HG02840 (cell line): Measurements from ENCODE around the gene PKIB.

ENCODE experiments used
- ATAC-seq: cut with Tn5 transposase; IDR thresholded peaks from one replicate; pipeline ENCODE4 v1.9.1; 2021; ENCODE audit warnings: mild to moderate bottlenecking, moderate library complexity, moderate number of reproducible peaks; ENCODE audit not compliant: unreplicated experiment, low FRiP score

Gene PKIB

DNA sequence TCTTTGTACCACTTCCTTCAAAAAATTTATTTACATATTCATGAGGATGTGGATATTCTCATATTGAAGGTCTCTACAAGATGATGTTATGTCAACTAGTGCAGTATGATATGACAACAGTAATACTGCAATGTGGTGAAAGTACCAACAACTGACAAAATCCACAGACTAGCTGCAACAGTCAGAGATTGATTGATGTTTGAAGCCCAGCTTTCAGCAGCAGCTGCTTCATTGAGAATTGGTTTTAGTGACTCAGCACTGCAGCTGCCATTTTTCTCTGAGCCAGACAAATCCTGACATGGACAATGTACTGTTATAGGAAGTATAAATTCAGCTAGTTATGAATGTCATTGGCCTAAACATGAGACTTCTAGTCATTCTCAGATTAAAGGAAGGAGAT, 53.8 kb downstream of the PKIB start:
- no peak for ATAC-seq

DNA sequence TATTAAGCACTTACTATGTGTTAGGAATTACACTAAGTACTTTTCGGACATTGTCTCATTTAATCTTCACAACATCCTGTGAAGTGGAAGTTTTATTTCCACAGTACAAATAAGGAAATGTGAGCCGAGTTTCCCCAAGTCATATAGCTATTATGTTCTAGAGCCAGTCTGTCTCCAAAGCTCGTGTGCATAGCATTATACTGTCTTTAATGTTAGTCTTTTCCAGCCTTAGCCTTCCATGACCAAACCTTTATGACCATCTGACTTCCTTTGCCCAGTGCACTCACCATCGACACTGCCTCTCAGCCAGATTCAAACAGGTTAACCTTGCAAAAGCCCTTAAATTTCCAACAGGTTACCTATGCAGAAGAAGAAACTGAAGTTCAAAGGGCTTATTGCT, 55.7 kb downstream of the PKIB start:
- no peak for ATAC-seq

DNA sequence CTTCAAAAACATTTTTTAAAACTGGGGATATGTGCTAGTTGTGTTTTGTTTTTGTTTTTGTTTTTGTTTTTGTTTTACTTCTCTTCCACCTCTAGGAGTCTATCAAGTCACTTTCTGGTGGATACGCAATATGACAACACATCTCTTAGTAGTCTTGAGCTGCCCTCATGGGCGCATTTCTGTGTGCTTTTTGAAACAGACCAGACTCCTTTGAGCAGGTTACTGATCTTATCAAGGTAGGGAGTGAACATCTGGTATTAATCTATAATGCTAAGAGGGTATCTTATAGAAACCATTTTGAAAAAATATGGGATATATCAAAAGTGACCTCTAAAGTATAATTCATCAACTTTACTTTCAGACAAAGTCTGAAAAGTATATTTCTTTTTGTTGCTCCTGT, 56.2 kb downstream of the PKIB start:
- no peak for ATAC-seq

DNA sequence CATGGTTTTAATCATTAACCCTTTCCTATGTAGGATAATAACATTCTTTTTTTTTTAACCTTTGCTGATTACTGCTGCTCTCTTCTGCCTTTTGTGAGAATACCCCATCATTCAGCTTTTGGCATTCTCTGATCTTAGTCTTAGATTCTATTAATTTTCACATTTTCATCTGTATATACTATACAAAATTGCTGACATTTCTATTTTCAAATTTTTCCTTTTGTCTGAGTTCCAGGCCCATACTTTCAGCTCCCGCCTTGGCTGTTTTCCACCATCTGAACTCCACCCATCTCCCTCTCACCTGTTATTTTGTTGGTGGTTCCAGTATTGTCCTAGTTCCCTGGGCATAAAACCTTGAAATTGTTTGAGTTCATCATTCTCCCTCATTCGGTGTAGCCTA, 59.2 kb downstream of the PKIB start:
- no peak for ATAC-seq

DNA sequence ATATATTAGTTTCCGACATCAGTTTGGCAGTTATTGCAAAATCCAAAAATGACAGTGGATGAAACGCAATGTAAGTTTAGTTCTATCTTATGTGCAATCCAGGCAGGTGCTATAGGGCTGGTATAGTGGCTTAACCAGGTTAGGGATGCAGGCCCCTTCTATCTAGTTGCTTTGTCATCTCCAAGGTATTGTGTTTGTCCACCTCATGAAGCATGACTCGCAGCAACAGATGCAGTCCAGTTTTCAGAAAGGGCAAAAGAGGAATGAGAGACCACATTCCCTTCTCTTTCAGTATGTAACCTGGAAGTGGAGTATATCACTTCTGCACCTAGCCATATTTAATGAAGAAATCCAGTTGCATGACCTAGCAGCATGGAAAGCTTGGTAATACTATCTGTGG, 59.7 kb downstream of the PKIB start:
- no peak for ATAC-seq

DNA sequence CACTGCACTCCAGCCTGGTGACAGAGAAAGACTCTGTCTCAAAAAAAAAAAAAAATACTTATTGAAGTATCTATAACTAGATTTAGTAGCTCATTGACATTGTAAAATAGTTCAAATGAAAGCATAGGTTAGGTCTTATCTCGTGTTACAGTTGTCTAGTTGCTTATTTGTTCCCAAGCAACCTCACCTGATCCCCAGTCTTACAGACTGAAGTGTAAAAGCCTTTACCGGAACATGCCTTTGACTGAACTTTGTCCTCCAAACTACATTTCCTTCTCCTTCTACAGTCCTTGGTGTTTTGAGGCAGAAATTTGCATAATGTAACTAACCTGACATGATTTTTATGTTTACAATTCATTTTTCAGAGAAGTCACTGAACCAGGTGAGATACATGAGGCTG, 61.0 kb downstream of the PKIB start:
- no peak for ATAC-seq

DNA sequence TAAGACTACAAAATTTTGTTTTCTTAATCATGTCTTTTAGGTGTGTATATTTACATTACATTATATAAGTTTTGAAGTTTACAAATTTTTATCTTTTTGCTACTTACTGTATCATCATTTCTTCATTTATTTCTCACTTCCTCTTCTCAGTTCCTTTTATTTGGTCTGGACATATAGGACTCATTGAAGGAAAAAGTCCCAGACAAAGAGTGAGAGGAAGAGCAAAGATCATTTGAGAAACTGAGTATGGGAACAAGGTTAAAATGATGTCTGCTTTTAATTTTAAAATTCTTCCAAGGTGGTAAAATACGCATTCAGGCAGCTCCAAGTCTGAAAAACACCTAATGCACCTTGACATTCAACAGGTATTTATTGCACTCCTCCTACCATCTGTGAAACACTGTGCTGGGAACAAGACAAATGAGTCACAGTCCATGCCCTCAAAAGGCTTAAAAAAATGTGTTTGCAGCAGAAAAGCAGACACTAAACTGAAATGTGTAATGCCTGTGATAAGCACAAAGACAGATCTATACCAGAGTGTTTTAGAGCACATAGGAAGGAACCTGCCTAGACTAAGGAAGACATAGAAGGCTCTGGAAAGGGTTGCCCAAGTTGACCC, 63.2 kb downstream of the PKIB start:
- ATAC-seq, result no peak

DNA sequence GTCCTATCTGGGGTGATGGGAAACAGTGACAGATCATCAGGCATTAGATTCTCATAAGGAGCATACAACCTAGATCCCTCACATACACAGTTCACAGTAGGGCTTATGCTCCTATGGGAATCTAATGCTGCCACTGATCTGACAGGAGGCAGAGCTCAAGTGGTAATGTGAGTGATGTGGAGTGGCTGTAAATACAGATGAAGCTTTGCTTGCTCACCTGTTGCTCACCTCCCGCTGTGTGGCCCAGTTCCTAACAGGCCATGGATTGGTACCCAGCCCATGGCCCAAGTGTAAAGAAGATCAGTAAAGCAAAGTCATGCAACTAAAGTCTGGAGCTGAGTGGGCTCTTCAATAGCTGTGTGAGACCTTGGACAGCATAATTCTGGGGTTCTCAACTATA, 65.9 kb downstream of the PKIB start:
- no peak for ATAC-seq

DNA sequence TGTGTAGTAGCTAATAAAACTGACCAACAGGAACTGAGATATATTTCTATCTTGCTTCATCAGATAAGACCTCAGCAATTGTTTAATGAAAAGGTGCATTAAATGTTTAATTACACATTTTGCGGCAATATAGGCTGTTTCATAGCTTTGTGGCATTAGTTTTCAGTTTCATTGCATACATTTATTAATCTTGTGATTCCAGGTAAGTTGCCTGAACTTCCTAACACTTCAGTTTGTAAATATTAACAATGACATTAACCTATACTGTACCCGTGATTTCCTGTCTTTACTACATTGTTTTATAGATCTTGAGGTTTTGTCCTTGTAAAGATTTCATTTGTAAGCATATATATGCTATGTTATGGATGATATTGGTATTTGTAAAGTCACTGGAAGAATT, 66.5 kb downstream of the PKIB start:
- ATAC-seq, result no peak

DNA sequence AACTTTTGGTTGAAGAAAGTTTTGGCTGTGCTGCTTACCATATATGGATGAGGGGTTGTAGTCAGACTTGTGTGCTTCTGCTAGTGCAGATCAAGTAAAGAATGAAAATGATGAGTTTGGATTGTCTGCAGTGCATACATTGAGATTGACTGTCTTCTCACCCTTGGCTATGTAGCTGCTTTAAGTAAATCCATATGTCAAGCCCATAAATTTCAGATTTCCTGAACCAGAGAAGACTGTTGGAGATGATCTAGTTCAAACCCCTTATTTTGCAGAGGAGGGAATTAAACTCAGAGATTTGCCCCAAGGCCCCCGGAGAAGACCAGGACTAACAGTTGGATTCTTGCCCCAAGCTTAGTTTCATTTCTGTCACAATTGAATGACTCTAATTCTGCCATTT, 67.2 kb downstream of the PKIB start:
- ATAC-seq, result no peak

DNA sequence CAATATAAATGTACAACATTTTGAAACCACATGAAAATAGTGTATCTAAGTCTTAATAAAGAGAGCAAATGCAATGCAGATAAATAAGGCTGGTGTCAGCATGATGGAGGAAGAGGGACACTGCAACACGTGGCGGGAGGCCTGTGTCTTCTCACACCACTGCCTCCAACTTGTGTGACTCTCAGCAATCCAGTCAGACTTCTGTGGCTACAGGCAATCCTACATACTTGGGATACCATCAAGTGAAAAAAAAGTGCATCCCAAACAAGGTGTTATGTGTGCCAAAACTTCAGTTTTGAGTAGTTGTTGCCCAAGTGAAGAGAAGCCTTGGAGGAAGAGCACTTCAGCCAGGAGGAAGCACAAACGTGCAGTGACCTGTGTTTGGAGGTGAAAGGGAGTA, 68.6 kb downstream of the PKIB start:
- no peak for ATAC-seq

DNA sequence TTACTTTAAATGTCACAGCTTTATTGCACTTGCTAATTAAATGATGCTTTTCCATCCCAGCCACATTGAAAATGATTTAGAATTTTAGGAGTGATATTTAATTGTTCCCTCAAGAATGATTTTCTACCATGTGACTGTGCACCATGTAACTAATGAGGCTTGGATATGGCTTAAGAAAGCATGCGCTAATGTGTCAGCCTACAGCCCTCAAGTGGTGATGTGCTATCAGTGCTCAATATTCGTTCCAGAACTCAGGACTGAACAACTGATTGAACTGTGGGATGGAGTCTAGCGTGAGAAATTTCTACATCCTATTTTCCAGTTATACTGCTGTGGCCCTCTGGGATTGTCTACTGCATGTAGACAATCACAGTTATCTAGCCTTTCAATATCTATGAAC, 71.5 kb downstream of the PKIB start:
- ATAC-seq, result no peak

DNA sequence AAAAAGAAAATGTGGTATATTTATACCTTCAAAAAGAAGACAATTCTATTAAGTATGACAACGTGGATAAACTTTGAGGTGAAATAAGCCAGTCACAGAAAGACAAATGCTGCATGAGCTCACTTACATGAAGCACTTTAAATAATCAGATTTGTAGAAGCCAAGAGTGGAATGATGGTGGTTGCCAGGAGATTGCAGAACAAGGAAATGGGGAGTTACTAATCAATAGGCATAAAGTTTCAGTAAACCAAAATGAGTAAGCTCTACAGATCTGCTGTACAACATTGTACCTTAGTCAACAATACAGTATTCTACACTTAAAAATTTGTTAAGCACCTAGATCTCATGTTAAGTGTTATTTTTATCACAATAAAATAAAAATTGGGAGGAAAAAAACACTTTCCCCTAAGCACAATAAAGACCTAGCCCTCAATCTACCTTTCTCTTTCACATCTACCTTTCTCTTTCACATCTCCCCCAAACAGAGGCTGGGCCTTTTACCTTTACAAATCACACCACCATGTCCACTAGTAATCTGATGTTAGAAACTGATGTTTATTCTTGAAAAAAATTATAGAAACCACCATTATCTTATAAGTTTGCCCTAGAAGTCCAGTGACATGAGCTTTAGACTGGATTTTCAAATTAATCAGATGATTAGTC, 73.9 kb downstream of the PKIB start:
- ATAC-seq, result no peak

DNA sequence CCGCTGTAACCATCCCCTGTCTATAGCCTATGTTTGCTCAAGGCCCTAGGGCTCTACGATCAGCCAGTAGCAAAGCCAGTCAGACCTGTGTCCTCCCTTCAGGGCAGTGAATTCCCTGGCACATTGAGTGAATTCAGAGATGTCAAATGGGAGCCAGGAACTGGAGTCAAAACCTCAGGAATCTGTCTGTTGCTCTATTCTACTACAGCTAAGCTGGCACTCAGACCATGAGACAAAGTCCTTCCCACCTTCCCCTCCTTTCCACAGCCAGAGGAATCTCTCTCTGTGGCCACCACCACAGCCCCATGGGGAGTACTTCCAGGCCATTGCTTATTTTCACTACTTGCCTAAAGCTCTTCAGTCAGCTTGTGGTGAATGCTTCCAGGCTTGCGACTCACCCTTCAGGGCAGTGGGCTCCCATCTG, 82.0 kb downstream of the PKIB start:
- no peak for ATAC-seq

DNA sequence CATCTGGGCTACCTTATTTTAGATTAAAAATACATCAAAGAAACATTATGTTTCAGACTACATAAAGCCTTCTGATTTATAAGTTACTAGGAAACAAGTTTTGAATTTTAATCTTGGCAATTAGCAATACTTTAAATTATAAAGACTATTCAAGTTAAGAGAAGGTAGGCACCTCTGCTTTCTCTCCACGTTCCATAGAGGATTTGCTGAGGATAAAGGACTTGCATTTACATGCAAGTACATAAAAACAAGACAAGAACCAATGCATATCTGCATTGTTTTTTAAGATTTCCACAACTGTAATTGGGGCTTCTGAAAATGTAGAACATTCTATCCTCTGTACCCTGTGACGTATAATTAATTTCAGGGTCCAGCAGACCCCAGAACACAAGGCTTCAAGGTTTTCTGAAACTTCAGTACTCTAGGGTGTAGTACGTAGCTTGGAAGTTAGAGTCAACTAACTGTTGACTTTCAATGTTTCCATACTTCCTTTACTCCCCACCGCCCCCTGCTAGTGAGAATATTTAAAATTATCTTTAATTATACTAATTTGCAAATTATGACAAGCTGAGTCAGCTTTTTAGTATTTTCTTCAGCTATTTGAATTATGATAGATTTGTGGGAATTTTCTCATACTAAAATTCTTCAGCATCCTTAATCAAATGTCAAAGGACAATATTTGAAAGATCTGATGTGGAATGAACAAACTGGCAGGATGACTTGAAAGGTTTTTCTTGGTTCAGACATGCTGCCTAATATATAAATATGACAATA, 82.8 kb downstream of the PKIB start:
- ATAC-seq, result no peak

DNA sequence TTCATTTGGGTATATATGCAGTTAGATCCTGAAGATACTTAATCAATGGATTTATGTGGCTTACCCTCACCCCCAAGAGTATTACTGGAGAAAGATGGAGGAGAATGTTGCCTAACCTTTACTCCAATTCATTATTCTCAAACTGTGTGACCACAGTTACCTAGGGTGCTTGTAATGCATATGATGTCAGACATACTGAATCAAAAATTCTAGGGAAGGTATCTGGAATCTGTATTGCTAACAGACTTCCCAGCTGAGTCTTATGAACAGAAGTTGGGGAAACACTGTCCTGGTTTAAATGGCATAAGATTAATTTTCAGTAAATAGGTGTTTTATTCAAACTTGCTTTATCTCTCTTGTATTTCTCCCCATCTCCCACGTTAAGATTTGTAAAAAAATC, 83.9 kb downstream of the PKIB start:
- no peak for ATAC-seq

DNA sequence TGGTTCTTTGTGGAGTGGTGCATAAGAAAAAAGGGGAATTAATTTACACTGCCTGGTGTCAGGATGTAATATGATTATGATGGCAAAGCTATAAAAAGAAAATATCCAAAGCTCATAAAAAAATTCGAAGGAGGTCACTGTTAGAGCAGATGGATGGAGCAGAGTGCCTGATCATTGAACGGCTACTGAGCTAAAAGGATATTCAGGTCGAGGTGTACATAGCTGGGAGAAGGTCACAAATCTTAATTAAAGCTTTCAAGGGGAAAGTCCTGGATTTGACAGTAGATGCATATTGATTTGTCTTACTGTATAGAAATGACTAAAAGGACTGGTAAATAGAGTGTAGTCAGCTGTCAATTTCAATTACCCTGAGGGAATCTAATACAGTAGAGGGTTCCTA, 84.4 kb downstream of the PKIB start:
- ATAC-seq, result no peak

DNA sequence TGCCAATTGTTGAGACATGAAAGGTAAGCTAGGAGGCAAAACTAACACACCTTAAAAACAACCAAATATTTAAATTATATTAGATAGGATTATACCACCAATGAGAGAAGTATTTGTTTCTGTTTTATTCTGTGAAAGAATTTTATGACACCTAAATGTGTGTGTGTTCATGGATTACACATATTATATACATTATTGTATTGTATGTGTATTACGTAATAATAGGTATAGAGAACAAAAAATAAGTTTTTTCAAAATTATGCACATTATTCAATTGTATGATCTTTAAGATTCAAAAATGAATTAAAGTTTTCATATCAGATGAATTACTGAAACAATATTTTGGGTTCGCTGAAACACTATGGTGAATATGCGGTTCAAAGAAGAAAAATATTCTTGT, 85.0 kb downstream of the PKIB start:
- ATAC-seq, result no peak

DNA sequence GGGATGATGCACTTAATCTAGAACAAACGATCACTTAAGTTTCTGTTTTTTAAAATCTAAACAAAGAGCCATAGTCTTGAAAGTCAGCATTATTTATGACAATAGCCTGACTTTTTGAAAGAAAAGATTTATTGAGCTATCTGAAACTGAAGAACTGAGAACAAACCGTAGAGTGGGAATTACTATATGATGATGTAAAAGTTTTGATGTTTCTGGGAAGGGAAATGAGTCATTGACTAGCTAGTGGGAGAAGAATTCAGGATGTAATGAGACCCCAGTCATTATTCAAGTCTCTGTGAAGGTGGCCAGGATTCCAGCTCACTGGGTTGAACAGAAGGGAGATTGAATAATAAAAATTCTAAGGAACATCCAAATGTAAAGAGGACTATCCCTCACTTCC, 85.9 kb downstream of the PKIB start:
- no peak for ATAC-seq

DNA sequence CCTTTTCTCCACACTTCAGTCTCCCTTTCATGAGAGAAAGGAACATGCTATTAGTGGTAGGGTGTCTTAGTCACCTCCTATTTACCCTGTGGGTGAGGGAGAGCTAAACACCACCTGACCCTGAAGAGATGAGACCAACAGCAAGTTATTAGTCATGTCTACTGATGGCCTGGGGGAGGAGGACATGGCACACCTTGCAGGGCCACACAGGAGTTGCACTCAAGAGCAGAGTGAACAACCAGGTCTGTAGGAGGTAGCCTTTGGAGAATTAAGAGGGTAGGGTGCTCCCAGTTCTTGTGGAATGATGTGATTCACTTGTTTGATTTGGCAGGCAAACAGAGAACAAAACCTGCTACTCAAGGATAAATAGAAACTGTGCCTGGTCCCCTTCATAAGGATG, 86.6 kb downstream of the PKIB start:
- no peak for ATAC-seq

DNA sequence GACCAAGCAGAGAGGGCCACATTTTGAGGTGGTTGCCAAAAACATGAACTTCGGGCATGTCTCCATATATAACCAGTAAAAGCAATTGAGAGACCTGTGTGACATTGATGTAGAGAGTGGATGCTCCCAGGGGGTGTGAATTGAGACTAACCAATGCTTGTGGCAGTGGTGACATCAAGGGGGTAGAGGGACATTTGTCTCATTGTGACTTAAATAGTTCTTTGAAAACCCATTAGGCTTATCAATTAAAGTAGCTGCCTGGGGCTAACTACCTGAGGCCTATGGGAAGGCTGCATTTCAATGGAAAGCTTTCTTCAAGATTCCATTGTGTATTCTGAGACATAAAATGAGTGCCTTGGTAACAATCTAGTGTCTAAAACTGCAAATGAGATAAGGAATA, 87.3 kb downstream of the PKIB start:
- ATAC-seq, result no peak

DNA sequence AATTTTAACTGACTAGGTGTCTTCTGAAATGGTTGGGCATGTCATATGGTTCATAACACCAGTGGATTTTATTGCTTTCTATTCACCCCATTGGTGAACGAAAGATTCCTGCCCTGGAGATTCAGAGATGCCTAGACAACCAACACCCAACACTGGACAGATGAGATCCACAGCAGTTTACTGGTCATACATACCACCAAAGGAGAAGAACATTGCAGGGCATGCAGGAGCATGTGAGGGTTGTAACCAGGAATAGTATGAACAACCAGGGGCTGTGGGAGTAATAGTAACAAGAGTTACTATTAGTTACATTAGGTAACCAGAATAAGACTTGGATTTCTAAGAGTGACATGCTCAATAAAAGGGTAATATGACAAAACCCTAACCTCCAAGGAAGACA, 91.5 kb downstream of the PKIB start:
- no peak for ATAC-seq
